IPS-18a (cell line): ENCODE measurements around the gene FYCO1.

Experiments used
- H3K27ac ChIP-seq: one replicate; pipeline ENCODE4 v1.5.1; 2013; ENCODE audit warnings: low read length
- H3K27me3 ChIP-seq: one replicate; pipeline ENCODE4 v1.6.1; 2013; ENCODE audit warnings: mild to moderate bottlenecking, low read length; ENCODE audit not compliant: control insufficient read depth, insufficient read depth
- H3K36me3 ChIP-seq: one replicate; pipeline ENCODE4 v1.6.1; 2013; ENCODE audit warnings: low read depth, low read length; ENCODE audit not compliant: control insufficient read depth
- H3K4me1 ChIP-seq: one replicate; pipeline ENCODE4 v1.6.1; 2013; ENCODE audit warnings: low read depth, low read length; ENCODE audit not compliant: control insufficient read depth
- H3K4me3 ChIP-seq: one replicate; pipeline ENCODE4 v1.5.1; 2013; ENCODE audit warnings: low read length
- H3K9ac ChIP-seq: one replicate; pipeline ENCODE4 v1.6.1; 2013; ENCODE audit warnings: mild to moderate bottlenecking, low read length, moderate library complexity
- H3K9me3 ChIP-seq: one replicate; pipeline ENCODE4 v1.6.1; 2013; ENCODE audit warnings: low read depth, low read length; ENCODE audit not compliant: control insufficient read depth

FYCO1 gene

DNA sequence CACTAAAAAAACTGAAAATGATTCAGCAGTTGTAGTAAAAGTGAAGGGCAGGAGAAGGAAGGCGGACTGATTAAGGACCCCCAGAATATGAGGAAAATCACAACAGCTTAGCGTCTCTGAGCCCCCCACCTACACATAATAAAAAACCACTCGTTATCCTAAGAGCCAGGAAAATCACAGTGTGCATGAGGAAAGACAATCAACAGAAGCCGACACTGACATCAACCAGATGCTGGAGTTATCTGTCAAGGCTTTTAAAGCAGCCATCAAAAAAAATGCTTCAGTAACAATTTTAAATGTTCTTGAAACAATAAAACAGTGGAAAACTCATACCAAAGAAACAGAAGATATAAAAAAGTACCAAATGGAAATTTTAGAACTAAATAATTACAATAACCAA is 62.0 kb downstream of the FYCO1 start:
- peaks cover 38% of the 10 kb centered on the region for H3K36me3 ChIP-seq
- no peak overlapping the region for H3K27ac ChIP-seq
- no peaks in the 10 kb centered on the region for H3K27me3 ChIP-seq
- H3K9me3 ChIP-seq: no peaks in the 10 kb centered on the region
- no peak overlapping the region for H3K9ac ChIP-seq
- no peak overlapping the region for H3K4me3 ChIP-seq
- H3K4me1 ChIP-seq: no peaks in the 10 kb centered on the region

DNA sequence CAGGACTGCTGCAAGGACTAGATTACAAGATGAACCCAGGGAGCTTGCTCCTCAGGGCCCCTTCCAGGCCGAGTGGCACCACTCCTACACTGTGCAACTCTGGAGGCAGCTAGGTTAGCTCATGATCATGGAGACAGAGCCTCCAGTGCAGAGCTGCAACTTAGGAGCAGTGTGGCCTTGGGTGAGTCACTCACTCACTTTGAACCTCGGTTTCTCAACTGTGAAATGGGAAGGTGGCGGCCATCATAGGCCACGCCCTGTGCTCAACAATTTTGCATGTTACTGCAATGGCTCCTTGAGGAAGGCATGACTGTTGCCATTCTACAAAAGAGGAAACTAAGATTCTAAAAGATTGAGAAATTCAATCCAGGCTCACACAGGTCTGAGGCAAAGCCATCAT is 63.5 kb downstream of the FYCO1 start:
- Histone ChIP-seq H3K4me1 (no peaks in the 10 kb centered on the region), H3K27me3 (no peaks in the 10 kb centered on the region), H3K36me3 (peaks cover 44% of the 10 kb centered on the region), H3K4me3 (no peak overlapping the region), H3K9ac (no peak overlapping the region), H3K9me3 (no peaks in the 10 kb centered on the region), H3K27ac (no peak overlapping the region)

DNA sequence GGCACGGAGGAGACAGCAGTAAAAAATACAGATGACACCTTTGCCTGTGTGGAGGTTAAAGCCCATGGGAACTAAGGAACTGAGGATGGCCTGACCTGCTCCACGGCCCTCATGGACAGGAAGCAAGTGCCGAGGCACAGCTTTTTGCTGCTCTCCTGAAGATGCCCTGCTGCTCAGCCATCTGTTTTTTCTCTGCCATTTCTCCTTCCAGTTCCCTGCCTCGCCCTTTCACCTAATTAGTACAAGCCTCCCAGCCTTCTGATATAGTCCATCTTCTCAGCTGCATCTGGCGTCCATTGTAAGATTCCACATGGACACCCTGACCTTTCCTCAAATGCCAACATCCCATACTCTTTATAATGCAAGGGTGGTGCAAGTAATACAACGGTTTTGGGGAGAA is 64.1 kb downstream of the FYCO1 start:
- no peaks in the 10 kb centered on the region for H3K4me1 ChIP-seq
- no peak overlapping the region for H3K27ac ChIP-seq
- H3K36me3 ChIP-seq: peaks cover 44% of the 10 kb centered on the region
- no peak overlapping the region for H3K4me3 ChIP-seq
- no peaks in the 10 kb centered on the region for H3K9me3 ChIP-seq
- no peaks in the 10 kb centered on the region for H3K27me3 ChIP-seq
- no peak overlapping the region for H3K9ac ChIP-seq

DNA sequence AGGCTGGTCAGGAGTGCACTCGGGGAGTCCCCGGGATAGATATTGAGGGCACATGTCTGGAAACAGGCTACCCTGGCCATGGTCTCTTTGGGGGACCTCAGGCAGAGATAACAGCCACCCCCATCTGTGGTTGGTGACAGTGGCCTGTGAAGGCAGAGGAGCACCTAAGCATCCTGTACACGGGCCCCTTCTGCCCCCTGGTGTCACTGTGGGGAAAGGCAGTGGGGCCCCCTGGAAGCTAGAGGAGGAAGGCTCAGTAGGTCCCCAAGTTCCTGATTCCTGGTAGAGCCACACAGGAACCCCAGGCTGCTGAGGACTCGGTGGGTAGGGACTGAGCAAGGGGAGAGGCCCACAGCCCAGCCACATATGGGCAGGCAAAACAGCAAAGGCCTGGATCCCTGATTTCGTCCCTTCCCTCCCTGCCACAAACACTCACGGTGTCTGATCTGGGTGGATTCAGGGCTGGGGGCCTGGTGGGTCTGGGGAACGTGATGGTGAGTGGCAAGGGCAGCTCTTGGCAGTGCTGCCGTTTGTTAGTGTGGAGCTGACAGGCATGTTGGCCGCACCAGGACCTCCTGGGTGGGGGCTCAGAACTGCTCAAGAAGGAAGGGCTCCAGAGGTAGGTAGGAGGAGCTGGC is 66.5 kb downstream of the FYCO1 start:
- Histone ChIP-seq H3K4me3 (no peak overlapping the region), H3K36me3 (peaks cover 34% of the 10 kb centered on the region)

DNA sequence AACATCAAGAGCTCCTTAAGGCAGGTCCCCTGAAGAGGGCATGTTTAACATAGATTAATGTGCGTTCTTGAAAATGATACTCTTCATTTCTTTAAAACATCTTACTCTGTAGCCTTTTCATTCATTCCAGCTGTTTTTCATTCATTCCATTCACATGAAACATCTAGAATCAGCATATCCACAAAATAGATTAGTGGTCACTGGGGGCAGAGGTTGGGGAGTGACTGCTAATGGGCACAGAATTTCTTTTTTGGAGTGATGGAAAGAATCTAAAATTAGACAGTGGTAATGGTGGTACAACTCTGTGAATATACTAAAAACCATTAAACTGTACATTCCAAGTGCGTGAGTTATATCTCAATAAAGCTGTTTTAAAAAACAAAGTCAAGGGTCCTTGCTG is 67.7 kb downstream of the FYCO1 start:
- H3K4me3 ChIP-seq: no peak overlapping the region
- no peaks in the 10 kb centered on the region for H3K27me3 ChIP-seq
- no peak overlapping the region for H3K9ac ChIP-seq
- no peaks in the 10 kb centered on the region for H3K9me3 ChIP-seq
- no peaks in the 10 kb centered on the region for H3K4me1 ChIP-seq
- H3K36me3 ChIP-seq: peaks cover 38% of the 10 kb centered on the region
- H3K27ac ChIP-seq: no peak overlapping the region

More for the DNA sequence above, 66.5 kb downstream of the FYCO1 start:
- Histone ChIP-seq H3K27me3 (no peaks in the 10 kb centered on the region), H3K4me1 (no peaks in the 10 kb centered on the region), H3K9ac (no peak overlapping the region), H3K27ac (no peak overlapping the region), H3K9me3 (no peaks in the 10 kb centered on the region)

DNA sequence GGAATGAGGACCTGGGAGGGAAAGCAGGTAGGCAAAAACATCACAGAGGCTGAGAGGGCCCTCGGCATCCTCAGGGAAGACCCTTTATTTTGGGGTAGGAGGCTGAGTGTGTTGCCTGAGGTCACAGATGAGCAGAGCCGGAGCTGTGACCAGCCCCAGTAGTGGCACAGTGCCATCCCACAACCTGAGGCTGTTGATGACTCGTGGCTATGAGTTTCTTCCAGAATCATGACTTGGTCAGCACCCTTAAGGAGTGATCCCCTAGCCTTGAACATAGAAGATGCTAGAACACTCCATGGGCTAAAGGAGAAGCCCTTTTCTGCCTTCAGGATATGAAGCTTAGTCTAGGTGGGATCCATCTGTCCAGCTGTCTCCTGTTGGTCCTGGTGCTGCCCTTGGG is 71.9 kb downstream of the FYCO1 start:
- Histone ChIP-seq H3K27me3 (no peaks in the 10 kb centered on the region), H3K36me3 (peaks cover 29% of the 10 kb centered on the region), H3K4me3 (no peak overlapping the region), H3K9me3 (no peaks in the 10 kb centered on the region), H3K27ac (no peak overlapping the region), H3K4me1 (no peaks in the 10 kb centered on the region), H3K9ac (no peak overlapping the region)

DNA sequence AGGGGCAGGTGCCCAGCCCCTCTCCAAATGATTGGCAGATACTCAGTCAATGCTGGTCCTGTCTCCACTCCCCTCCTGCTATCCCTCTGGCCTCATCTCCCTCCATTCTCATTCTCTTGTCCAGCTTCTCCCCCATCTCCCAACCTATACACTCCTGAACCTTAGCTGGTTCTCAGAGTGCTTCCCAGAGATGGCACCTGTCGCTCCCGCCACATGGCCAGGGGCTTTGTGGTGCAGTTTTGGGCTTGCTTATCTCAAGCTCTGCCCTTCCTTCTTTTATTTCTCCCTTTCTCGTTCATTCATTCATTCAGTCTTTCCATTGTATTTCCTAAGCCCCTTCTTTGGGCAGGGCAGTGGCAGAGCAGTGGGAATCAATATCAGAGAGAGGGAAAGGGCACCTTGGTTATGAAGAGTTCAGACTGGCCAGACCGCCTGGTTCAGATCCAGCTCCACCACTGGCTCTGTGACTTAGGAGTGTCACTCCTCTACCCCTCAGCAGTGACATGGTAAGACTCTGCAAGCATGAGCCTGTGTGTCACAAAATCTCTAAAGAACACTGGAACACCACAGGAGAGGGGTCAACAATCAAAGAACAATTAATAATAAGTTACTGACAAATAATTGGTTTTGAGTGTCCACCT is 72.6 kb downstream of the FYCO1 start:
- no peaks in the 10 kb centered on the region for H3K9me3 ChIP-seq
- no peak overlapping the region for H3K4me3 ChIP-seq
- no peaks in the 10 kb centered on the region for H3K4me1 ChIP-seq
- no peak overlapping the region for H3K27ac ChIP-seq
- H3K9ac ChIP-seq: no peak overlapping the region
- H3K27me3 ChIP-seq: no peaks in the 10 kb centered on the region
- peaks cover 24% of the 10 kb centered on the region for H3K36me3 ChIP-seq

DNA sequence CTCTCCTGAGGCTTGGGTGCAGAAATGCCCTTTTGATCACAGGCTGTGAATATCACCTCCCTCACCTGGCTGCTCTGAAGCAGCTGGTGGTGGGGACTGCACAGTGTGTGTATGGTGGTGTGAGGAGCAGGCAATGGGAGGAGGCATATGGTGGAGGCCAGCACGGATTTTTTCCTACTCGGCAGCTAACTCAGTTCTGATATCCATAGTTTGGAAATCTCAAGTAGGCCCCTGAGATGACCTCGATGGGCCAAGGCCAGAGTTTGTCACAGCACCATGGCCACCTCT is 73.6 kb downstream of the FYCO1 start:
- Histone ChIP-seq H3K27me3 (no peaks in the 10 kb centered on the region), H3K27ac (no peak overlapping the region), H3K36me3 (peaks cover 23% of the 10 kb centered on the region), H3K9me3 (no peaks in the 10 kb centered on the region), H3K4me3 (no peak overlapping the region), H3K4me1 (no peaks in the 10 kb centered on the region), H3K9ac (no peak overlapping the region)

DNA sequence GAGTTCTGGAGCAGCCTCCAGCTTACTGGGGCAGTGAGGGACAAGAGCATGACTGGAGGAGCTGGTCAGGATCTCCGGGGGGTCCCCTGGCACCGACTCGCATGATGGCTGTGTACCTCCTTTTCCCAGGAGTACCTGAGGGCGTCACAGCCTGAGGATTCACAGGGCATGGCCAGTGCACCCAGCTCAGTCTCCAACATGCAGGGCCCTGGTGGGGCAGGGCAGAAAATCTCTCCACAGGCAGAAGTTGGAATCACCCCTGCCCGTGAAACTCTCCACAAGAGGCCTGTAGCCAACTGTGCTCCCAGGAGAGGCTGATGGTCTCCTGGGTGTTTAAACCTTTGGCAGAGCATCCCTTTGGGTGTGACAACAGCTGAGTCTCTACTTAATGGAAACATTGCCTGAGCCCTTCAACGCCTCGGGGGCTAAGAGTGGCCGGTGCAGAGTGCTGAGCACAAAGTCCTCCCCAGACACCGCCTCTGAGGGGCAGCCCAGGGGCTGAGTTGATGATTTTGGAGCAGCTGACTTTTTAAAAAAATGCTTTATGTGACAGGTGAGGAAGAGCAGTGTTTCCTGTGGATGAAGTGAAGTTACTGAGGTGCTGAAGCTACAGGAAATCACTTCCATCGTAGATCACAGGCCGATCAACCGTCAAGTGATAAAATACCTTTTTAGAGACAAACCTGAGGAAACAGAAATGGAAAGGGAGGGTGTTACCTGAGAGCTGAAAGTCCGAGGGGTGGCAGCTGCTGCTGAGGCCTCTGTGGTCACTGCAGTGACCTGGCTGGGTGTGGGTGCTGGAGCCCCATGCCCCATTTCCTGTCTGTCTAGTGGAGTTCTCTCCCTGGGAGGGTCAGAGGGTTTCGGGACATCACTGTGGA is 74.2 kb downstream of the FYCO1 start:
- no peak overlapping the region for H3K9ac ChIP-seq
- H3K9me3 ChIP-seq: no peaks in the 10 kb centered on the region
- H3K36me3 ChIP-seq: peaks cover 23% of the 10 kb centered on the region
- H3K4me1 ChIP-seq: no peaks in the 10 kb centered on the region
- no peak overlapping the region for H3K4me3 ChIP-seq
- no peaks in the 10 kb centered on the region for H3K27me3 ChIP-seq
- H3K27ac ChIP-seq: no peak overlapping the region

DNA sequence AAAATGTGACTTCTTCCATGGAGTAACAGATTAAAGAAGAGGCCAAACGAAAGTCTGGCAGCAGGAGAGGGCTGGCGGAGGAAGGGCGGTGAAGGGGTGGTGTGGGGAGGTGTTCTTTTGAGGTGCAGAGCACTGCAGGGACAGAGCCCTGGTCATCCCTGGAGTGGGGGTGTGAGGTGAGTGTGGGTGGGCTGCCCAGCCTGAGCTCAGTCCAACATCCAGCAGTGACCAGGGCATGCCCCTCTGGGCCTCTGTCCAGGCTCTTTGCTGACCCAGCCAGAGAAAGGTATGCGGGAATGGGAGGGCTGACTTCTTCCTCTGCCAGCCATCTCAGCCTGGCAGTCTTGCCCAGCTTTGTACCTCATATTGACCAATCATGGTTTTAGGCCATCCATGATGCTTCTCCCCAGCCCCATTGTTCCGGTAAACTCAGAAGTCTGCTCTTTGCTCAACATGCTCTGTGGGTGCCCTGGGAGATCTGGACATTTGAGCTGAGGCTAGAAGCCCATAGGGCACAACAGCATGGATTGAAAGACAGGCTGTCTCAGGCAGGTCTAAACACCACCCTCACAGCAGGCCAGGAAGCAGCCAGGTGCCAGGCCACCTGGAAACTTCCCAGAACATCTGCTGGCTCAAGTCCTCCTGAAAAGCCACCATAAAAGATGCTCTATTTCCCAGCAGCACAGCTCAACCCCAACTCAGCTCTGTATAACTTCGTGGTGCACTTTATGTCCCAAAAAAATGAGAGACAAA is 78.3 kb downstream of the FYCO1 start:
- Histone ChIP-seq H3K36me3 (peaks cover 12% of the 10 kb centered on the region), H3K9me3 (no peaks in the 10 kb centered on the region), H3K4me1 (no peaks in the 10 kb centered on the region)

DNA sequence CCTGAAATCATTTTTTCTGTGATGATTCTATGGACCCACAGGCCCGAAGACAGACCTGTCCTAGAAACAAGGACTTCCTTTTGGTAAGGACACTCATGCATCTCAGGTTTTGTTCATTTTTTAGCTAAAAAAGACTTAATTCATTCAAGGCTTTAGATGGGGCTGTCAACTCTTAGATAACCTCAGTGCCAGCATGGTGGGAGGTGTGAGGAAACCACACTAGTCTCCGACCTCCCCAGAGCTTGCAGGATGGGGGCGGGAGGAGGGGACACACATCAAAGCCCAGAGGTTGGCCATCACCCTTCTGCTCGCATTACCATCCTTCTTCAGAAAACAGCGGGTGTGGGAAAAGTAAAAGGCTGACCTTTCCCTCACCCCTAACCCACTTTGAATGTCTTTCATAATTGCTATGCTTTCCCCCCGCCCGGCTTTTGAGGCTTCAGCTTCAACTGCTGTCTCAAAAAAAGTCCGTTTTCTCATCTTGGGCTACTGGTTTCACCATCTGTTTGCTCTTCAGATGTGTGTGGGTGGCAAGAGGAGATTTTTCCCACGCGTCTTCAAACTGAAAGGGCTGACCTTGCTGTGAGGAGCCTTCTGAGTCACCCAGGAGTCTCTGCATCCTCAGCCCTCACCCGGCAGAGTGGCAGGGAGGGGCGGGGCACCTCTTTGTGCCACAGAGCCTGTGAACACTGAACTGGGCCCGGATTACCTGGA is 79.9 kb downstream of the FYCO1 start:
- Histone ChIP-seq H3K4me3 (no peak overlapping the region), H3K27ac (no peak overlapping the region), H3K36me3 (no peaks in the 10 kb centered on the region), H3K9ac (no peak overlapping the region), H3K4me1 (no peaks in the 10 kb centered on the region), H3K27me3 (no peaks in the 10 kb centered on the region), H3K9me3 (no peaks in the 10 kb centered on the region)

More for the DNA sequence above, 78.3 kb downstream of the FYCO1 start:
- H3K27ac ChIP-seq: no peak overlapping the region
- H3K4me3 ChIP-seq: no peak overlapping the region
- H3K9ac ChIP-seq: no peak overlapping the region
- no peaks in the 10 kb centered on the region for H3K27me3 ChIP-seq
